OCI-LY7 (cell line): ENCODE measurements around the gene SLC37A1. TPM values are rescaled to one million over a fixed set of nuclear protein-coding genes. Genes with fewer than 3 reads are reported as not detected.
"Not testable (repeated sequence)": the region's sequence is repeated elsewhere in the genome, so short reads cannot be mapped to it uniquely, and the experiment has no call there.

Experiments
- BruUV-seq: library from RNA; stranded (reverse); fragments of 400-500 nt; replicated peaks from 2 replicates; lab custom pipeline; 2021; lab: Mats Ljungman, UMichigan
- CTCF ChIA-PET: fragments of 300-600 bp; sonication (Branson Sonifier 250); formaldehyde crosslinking; loops from one replicate; lab custom pipeline; 2022; ENCODE audit warnings: antibody characterized with exemption; ENCODE audit not compliant: unreplicated experiment; lab: Charles Lee
- POLR2A ChIA-PET: fragments of 300-600 bp; sonication (Branson Sonifier 250); formaldehyde crosslinking; loops from one replicate; lab custom pipeline; 2022; ENCODE audit warnings: antibody characterized with exemption; lab: Charles Lee
- DNase-seq: peaks from one replicate; pipeline ENCODE4 v3.0.0-alpha.2; 2015; ENCODE audit warnings: low spot score
- H2AFZ ChIP-seq: fragments of 200-600 bp; sonication (generic), shearing (Covaris generic); 2 replicates; pipeline ENCODE4 v1.6.1; 2014; ENCODE audit warnings: mild to moderate bottlenecking, antibody characterized with exemption, low read length, moderate library complexity
- H3K27ac ChIP-seq: fragments of 200-600 bp; sonication (generic); 2 replicates; pipeline ENCODE4 v1.5.1; 2014; ENCODE audit warnings: mixed run types, low read depth, mild to moderate bottlenecking, moderate library complexity, low read length, inconsistent platforms; ENCODE audit not compliant: poor library complexity, severe bottlenecking
- H3K36me3 ChIP-seq: fragments of 200-600 bp; sonication (generic); 2 replicates; pipeline ENCODE4 v1.6.1; 2014; ENCODE audit warnings: mild to moderate bottlenecking, antibody characterized with exemption, low read length, moderate library complexity, mixed read lengths; ENCODE audit not compliant: insufficient read depth
- H3K4me1 ChIP-seq: fragments of 200-600 bp; sonication (generic); 2 replicates; pipeline ENCODE4 v1.5.1; 2014; ENCODE audit warnings: mild to moderate bottlenecking, low read length; ENCODE audit not compliant: insufficient read depth, poor library complexity, severe bottlenecking
- H3K4me2 ChIP-seq: fragments of 200-600 bp; sonication (generic); 2 replicates; pipeline ENCODE4 v1.6.1; 2014; ENCODE audit warnings: mild to moderate bottlenecking, low read length
- H3K4me3 ChIP-seq: fragments of 200-600 bp; sonication (generic); 2 replicates; pipeline ENCODE4 v1.5.1; 2014; ENCODE audit warnings: mild to moderate bottlenecking, low read depth, low read length; ENCODE audit not compliant: poor library complexity, severe bottlenecking
- H3K79me2 ChIP-seq: fragments of 200-600 bp; sonication (generic); 2 replicates; pipeline ENCODE4 v1.6.1; 2016; ENCODE audit warnings: low read depth, mild to moderate bottlenecking, low read length, moderate library complexity, mixed read lengths; ENCODE audit not compliant: insufficient read depth
- H3K9me2 ChIP-seq: fragments of 200-600 bp; sonication (generic); 2 replicates; pipeline ENCODE4 v1.6.1; 2016; ENCODE audit warnings: mild to moderate bottlenecking, low read length, mixed read lengths; ENCODE audit not compliant: insufficient read depth
- H3K9me3 ChIP-seq: fragments of 200-600 bp; sonication (generic); 2 replicates; pipeline ENCODE4 v1.6.1; 2014; ENCODE audit warnings: mild to moderate bottlenecking, mixed run types, low read length, mixed read lengths
- H4K20me1 ChIP-seq: fragments of 200-600 bp; sonication (generic); 2 replicates; pipeline ENCODE4 v1.6.1; 2014; ENCODE audit warnings: mild to moderate bottlenecking, antibody characterized with exemption, low read length, moderate library complexity, mixed read lengths; ENCODE audit not compliant: insufficient read depth
- EZH2phosphoT487 ChIP-seq: fragments of 200-600 bp; sonication (generic); IDR thresholded peaks from 2 replicates; pipeline ENCODE4 v1.6.1; 2018; ENCODE audit warnings: low read depth, borderline replicate concordance, mild to moderate bottlenecking, mixed run types, antibody characterized with exemption, low read length, moderate library complexity, mixed read lengths
- intact Hi-C: fragments of 100-400 bp; cut with micrococcal nuclease; formaldehyde crosslinking; loops from one replicate; pipeline ENCODE4 v1.10.0; 2022; ENCODE audit not compliant: unreplicated experiment
- total RNA-seq, 2 experiments: library from RNA; depleted of rRNA in 1 of 2; stranded (reverse); fragments of >200 nt in 1 of 2; shearing (Covaris generic) in 1 of 2; gene quantifications; 2 replicates each; pipeline ENCODE4 v1.2.3, GENCODE V29; 2014 to 2022
- TF ChIP-seq, protein P1 (sequence below): fragments of 200-600 bp; sonication (generic); conservative IDR thresholded peaks from 2 replicates; pipeline ENCODE4 v1.5.1; 2014; ENCODE audit warnings: mild to moderate bottlenecking, antibody characterized with exemption, low read length, moderate library complexity, mixed read lengths

Gene SLC37A1
- total RNA-seq, 2 experiments from 2014 or later, result 22.5 to 27.6 TPM

DNA sequence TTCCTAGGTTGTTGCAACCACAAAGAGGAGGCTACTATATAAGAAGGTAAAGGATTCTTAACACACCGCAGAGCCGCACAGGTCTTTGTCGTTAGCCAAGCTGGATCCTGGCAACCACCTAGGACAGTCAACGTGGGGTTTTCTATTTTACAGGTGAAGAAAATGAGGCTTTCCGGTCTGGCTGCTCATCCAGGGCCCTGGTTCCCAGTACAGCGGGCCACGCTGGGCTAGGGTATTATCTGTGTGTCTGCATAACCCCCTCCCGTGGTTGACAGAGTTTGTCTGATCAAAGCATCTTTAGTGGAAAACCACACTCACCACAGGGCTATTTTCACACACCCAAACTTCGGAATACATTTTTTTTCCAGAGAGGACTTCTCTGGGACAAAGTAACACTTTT lies 100.7 kb downstream of the SLC37A1 start:
- Histone ChIP-seq H3K79me2 (no peaks in the 10 kb centered on the region), H3K4me2 (no peak overlapping the region), H2AFZ (no peak overlapping the region), H4K20me1 (no peaks in the 10 kb centered on the region), H3K4me3 (no peak overlapping the region), H3K36me3 (no peaks in the 10 kb centered on the region), H3K9me3 (no peaks in the 10 kb centered on the region), H3K9me2 (no peaks in the 10 kb centered on the region), H3K27ac (no peak overlapping the region), H3K4me1 (no peaks in the 10 kb centered on the region)
- BruUV-seq, result no TSS peak
- POLR2A ChIA-PET, result no interaction called here
- TF ChIP-seq, protein P1, sequence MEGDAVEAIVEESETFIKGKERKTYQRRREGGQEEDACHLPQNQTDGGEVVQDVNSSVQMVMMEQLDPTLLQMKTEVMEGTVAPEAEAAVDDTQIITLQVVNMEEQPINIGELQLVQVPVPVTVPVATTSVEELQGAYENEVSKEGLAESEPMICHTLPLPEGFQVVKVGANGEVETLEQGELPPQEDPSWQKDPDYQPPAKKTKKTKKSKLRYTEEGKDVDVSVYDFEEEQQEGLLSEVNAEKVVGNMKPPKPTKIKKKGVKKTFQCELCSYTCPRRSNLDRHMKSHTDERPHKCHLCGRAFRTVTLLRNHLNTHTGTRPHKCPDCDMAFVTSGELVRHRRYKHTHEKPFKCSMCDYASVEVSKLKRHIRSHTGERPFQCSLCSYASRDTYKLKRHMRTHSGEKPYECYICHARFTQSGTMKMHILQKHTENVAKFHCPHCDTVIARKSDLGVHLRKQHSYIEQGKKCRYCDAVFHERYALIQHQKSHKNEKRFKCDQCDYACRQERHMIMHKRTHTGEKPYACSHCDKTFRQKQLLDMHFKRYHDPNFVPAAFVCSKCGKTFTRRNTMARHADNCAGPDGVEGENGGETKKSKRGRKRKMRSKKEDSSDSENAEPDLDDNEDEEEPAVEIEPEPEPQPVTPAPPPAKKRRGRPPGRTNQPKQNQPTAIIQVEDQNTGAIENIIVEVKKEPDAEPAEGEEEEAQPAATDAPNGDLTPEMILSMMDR, result no peak
- TF ChIP-seq EZH2phosphoT487, result no peak
- DNase-seq, result no peak
- CTCF ChIA-PET, result no interaction called here
- intact Hi-C loops, result loop anchor here (10.0 kb wide), 1 partner anchor 50 kb away; no protein-coding TSS in a partner anchor

DNA sequence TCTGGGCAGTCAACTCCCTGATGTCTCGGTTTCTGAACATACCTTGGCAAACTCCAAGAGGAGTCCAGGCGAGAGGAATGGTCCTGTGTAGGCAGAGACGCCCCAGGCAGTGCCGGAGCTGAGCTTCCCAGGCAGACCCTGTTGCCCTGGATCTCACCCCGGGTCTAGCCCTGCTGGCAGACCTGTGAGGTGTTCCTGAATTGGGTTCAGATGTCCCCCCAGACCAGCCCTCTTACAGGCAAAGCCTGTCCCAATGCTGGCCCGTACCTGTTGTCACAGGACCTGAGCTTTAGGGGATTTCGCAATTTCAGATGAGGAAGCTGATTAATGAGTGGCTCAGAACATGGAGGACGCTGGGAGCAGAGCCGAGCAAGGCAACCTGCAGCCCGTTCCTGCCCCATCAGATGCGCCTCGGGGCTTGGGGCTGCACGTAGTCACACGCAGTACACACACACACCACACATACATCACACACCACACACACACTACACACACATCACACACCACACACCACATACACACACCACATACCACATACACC lies 101.2 kb downstream of the SLC37A1 start:
- BruUV-seq, result no TSS peak
- no peaks in the 10 kb centered on the region for H3K4me1 ChIP-seq
- H3K79me2 ChIP-seq, result no peaks in the 10 kb centered on the region
- H2AFZ ChIP-seq, result no peak overlapping the region
- DNase-seq, result peak; percentile 18
- no peaks in the 10 kb centered on the region for H3K9me3 ChIP-seq
- no peak overlapping the region for H3K4me3 ChIP-seq
- no peaks in the 10 kb centered on the region for H3K9me2 ChIP-seq
- H3K27ac ChIP-seq, result no peak overlapping the region
- POLR2A ChIA-PET, result no interaction called here
- H3K36me3 ChIP-seq, result no peaks in the 10 kb centered on the region
- CTCF ChIA-PET, result no interaction called here
- H4K20me1 ChIP-seq, result no peaks in the 10 kb centered on the region
- intact Hi-C loops, result loop anchor here (10.0 kb wide), 1 partner anchor 50 kb away; no protein-coding TSS in a partner anchor
- TF ChIP-seq, protein P1, result no peak
- no peak for TF ChIP-seq EZH2phosphoT487
- H3K4me2 ChIP-seq, result no peak overlapping the region

- POLR2A ChIA-PET, H3K79me2 ChIP-seq, CTCF ChIA-PET, H3K36me3 ChIP-seq, H3K4me1 ChIP-seq, BruUV-seq, H3K4me3 ChIP-seq, H3K9me2 ChIP-seq, H3K4me2 ChIP-seq, H3K9me3 ChIP-seq, H3K27ac ChIP-seq, H4K20me1 ChIP-seq, DNase-seq, H2AFZ ChIP-seq: not testable (repeated sequence)
- intact Hi-C loops, result loop anchor here (10.0 kb wide), 1 partner anchor 51 kb away; no protein-coding TSS in a partner anchor
These were observed 101.7 kb downstream of the SLC37A1 start for GRCh38 chr21:42615377-42615776.
